ENCODE measurements around the gene CD247.

DNA sequence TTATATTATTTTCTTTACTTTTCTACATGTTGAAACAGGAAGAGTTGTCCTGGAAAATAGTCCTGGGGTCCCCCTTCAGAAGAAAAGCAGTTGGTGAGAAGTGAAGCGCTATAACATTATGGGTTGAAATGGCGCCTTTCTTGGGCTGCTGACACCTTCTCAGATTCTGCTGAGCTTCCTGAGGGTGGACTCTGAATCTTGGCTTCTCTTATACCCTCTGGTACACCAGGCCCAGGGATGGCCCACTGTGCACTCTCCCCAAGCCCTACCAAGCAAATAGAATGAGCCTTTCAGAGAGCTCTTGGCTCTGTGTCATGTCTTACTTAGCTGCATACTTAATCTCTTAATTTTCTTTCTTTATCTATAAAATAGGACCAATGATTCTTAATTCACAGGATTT is 42.3 kb downstream of the CD247 start:
- TF ChIP-seq ZC3H10 (CRISPR knock-in tag; IDR thresholded peaks at IDR 0.05) (no peak), ZNF70 (CRISPR knock-in tag; IDR thresholded peaks at IDR 0.05) (no peak), ZFP30 (CRISPR knock-in tag; IDR thresholded peaks at IDR 0.05) (no peak), PPARA (CRISPR knock-in tag; IDR thresholded peaks at IDR 0.05; ENCODE audit: borderline replicate concordance) (no peak), ARNTL (CRISPR knock-in tag; IDR thresholded peaks at IDR 0.05; ENCODE audit: borderline replicate concordance, low read depth) (no peak), PATZ1 (CRISPR knock-in tag; IDR thresholded peaks at IDR 0.05; ENCODE audit: borderline replicate concordance) (no peak), POU6F1 (CRISPR knock-in tag; IDR thresholded peaks at IDR 0.05; ENCODE audit: borderline replicate concordance, low read depth) (no peak)
